DMS153 (cell line): ENCODE results near the gene CDKN3.
"Not testable (repeated sequence)": the region's sequence is repeated elsewhere in the genome, so short reads cannot be mapped to it uniquely, and the experiment has no call there.

Source experiments
- DNase-seq: peaks from one replicate; lab custom pipeline; 2025; lab: John Stamatoyannopoulos, UW

CDKN3 gene

DNA sequence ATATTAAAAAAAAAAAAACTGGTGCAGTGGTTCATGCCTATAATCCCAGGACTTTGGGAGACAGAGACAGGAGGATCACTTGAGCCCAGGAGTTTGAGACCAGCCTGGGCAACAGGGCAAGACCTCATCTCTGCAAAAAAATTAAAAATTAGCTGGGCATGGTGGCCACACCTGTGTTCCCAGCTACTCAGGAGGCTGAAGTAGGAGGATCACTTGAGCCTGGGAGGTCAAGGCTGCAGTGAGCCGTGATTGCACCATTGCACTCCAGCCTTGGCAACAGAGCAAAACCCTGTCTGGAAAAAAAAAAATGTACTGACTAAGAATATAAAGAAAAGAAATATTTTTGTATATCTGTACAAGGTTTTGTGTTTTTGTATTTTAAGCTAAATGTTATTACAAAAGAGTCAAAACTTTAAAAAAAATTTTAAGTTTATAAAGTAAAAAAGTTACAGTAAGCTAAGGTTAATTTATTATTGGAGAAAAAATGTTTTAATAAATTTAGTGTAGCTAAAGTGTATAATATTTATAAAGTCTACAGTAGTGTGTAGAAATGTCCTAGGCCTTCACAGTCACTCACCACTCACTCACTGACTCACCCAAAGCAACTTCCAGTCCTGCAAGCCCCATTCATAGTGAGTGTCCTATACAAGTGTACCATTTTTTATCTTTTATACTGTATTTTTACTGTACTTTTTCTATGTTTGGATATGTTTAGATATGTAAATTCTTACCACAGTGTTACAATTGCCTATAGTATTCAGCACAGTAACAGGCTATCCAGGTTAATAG, 60.2 kb downstream of the CDKN3 start:
- not testable (repeated sequence) for DNase-seq

DNA sequence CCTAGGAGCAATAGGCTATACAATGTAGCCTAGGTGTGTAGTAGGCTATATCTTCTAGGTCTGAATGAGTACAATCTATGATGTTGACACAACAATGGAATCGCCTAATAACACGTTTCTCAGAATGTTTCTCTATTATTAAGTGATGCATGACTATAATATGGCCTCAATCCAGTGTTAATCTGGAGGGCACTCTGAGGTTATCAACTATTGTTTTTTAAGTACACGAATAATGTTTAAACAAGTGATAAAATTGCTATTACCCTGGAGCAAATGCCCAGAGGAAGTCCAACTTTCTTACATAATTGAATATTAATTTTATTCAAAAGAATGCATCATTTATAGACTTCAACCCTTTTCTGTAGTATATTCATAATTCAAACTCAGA, 60.8 kb downstream of the CDKN3 start:
- no peak for DNase-seq

DNA sequence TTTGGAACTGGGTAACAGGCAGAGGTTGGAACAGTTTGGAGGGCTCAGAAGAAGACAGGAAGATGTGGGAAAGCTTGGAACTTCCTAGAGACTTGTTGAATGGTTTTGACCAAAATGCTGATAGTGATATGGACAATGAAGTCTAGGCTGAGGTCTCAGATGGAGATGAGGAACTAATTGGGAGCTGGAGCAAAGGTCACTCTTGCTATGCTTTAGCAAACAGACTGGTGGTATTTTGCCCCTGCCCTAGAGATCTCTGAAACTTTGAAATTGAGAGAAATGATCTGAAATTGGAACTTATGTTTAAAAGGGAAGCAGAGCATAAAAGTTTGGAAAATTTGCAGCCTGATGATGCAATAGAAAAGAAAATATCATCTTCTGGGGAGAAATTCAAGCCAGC, 61.7 kb downstream of the CDKN3 start:
- DNase-seq, result not testable (repeated sequence)

DNA sequence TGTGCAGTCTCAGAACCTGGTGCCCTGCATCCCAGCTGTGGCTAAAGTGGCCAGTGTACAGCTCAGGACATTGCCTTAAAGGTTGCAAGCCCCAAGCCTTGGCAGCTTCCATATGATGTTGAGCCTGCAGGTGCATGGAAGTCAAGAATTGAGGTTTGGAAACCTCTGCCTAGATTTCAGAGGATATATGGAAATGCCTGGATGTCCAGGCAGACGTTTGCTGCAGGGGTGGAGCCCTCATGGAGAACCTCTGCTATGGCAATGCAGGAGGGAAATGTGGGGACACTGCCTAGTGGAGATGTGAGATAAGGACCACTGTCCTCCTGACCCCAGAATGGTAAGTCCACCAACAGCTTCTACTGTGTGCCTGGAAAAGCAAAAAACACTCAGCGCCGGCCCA, 62.3 kb downstream of the CDKN3 start:
- no peak for DNase-seq

DNA sequence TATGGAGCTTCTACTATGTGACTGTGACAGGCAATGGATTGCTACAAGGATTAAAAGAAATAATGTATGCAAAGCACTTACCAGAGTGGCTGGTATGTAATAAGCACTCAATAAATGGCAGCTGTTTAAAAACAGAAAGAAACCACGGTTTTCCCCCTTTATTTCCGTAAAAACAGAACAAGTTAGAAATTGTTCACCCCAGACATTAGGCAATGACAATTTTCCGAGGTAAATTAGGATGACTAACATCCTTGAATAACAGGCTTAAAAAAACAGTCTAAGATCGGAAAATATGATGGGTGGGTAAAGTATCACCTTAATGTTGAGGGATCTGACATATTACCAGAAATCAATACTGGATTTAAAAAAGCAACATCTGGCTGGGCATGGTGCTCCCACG, 65.2 kb downstream of the CDKN3 start:
- no peak for DNase-seq

DNA sequence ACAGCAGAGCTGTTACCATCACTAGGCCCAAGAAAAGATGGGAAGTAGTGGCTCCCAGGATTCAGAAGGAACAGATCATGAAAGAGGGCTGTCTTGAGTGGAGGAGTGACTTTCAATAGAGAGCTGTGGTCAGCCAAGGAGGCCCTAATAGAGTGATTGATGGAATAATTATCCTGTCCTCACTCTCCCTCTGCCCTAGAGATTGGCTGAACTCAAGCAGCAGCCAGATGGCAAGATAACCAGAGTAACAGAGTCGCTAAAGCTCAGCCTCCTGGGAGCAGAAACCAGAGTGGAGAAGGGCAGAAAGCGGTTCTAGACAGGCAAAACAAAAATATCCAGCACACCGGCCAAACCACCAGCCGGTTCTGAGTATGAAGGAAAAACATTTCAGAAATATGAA, 68.8 kb downstream of the CDKN3 start:
- no peak for DNase-seq

DNA sequence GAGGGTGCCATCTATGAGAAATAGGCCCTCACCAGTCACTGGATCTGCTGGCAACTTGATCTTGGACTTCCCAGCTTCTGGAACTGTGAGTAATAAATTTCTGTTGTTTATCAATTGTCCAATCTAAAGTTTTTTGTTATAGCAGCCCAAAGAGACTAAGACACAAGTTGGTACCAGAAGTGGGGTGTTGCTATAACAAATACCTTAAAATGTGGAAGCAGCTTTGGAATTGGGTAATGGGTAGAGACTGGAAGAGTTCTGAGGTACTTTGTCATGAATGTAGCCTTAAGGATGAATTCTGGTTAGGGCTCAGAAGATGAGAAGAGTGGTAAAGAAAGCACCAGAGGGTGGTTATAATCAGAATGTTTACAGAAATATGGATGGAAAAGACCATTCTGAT, 70.5 kb downstream of the CDKN3 start:
- no peak for DNase-seq
